Activated T-helper 17 cell treated with anti-CD3 and anti-CD28 coated beads, Interleukin-2, amount 50 U/mL, for 72 hours (primary cell): ENCODE data around the gene OR51B4. TPM values are rescaled to one million over a fixed set of nuclear protein-coding genes. Genes with fewer than 3 reads are reported as not detected.
A peak's percentile ranks its signal among the peaks of the same experiment; 100 is the strongest.

ENCODE experiments used
- ATAC-seq: fragments of 150-1000 bp; cut with Tn5 transposase; replicated peaks from 2 replicates; pipeline ENCODE4 v1.10.0; 2021; ENCODE audit warnings: mild to moderate bottlenecking, moderate library complexity
- H3K27ac Mint-ChIP-seq: one replicate; pipeline ENCODE4 v1.8.0; 2022; ENCODE audit warnings: mixed read lengths
- H3K27me3 Mint-ChIP-seq: one replicate; pipeline ENCODE4 v1.8.0; 2022; ENCODE audit warnings: mixed read lengths
- H3K36me3 Mint-ChIP-seq: one replicate; pipeline ENCODE4 v1.8.0; 2022; ENCODE audit warnings: low read depth, mild to moderate bottlenecking, mixed read lengths
- H3K4me1 Mint-ChIP-seq: one replicate; pipeline ENCODE4 v1.8.0; 2022; ENCODE audit warnings: mixed read lengths
- H3K4me3 Mint-ChIP-seq: one replicate; pipeline ENCODE4 v1.8.0; 2022; ENCODE audit warnings: mild to moderate bottlenecking, mixed read lengths
- H3K9me3 Mint-ChIP-seq: one replicate; pipeline ENCODE4 v1.8.0; 2022; ENCODE audit warnings: mixed read lengths
- total RNA-seq, 2 donors: library from RNA; stranded (reverse); gene quantifications; one replicate each; pipeline ENCODE4 v1.2.3, GENCODE V29; 2022

Gene OR51B4
- total RNA-seq, 2 donors from 2014 or later: not detected

DNA sequence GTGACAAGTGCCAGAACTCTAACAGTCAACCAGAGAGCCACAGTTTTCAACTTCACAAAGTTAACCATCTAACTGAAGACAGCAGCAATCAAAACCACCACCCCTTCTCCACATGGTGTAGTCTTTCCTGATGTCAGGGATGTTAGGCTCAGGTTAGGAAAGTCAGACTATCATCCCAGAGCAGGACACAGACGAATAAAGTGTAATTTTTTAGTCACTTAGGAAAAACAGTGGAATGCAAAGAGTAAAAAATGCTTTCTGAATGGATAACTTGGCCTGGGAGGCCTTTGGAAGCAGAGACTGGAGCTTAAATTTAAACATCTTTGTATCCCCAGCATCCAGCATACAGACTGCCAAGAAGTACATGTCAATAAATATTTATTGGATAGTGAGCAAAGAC is 15.4 kb downstream of the OR51B4 start:
- no peaks in the 10 kb centered on the region for H3K36me3 Mint-ChIP-seq
- H3K9me3 Mint-ChIP-seq: no peaks in the 10 kb centered on the region
- no peak for ATAC-seq
- H3K27ac Mint-ChIP-seq: no peak overlapping the region
- H3K4me1 Mint-ChIP-seq: no peaks in the 10 kb centered on the region
- H3K4me3 Mint-ChIP-seq: no peak overlapping the region
- peaks cover 6% of the 10 kb centered on the region for H3K27me3 Mint-ChIP-seq

DNA sequence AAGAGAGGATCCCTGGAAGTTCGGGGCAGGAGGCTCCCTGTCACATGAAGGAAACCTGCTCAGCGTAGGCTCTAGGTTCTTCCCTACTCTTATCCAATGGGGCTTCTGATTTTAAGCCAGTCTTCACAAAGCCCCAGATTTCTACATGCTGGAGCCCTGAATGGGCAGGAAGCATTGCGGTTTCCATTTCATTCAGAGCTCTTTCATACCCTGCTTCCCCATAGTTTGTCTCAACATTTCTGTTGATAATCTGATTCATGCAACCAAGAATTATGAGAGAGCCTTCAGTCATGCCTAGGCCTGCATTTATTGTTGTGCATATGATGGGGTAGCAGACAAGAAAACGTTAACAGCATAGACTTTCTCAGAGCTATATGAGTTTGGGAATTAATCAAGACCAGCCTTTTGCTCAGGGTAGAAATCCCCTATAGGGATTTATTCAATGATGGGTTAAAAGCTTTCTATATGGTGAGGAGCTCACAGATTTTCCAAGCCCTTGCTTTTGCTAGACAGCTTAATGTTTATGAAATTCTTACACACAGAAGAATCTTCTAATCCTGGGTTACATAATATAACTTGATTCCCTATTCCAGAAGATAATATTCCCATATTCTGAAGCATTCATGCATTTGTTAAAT is 15.9 kb downstream of the OR51B4 start:
- H3K36me3 Mint-ChIP-seq: no peaks in the 10 kb centered on the region
- no peaks in the 10 kb centered on the region for H3K9me3 Mint-ChIP-seq
- no peak overlapping the region for H3K27ac Mint-ChIP-seq
- no peak for ATAC-seq
- no peak overlapping the region for H3K4me3 Mint-ChIP-seq
- H3K27me3 Mint-ChIP-seq: peaks cover 6% of the 10 kb centered on the region
- H3K4me1 Mint-ChIP-seq: no peaks in the 10 kb centered on the region

- no peaks in the 10 kb centered on the region for H3K9me3 Mint-ChIP-seq
- peaks cover 6% of the 10 kb centered on the region for H3K27me3 Mint-ChIP-seq
- H3K4me1 Mint-ChIP-seq: no peaks in the 10 kb centered on the region
- H3K4me3 Mint-ChIP-seq: no peak overlapping the region
- no peak for ATAC-seq
- H3K27ac Mint-ChIP-seq: no peak overlapping the region
- H3K36me3 Mint-ChIP-seq: no peaks in the 10 kb centered on the region
Measured at GRCh38 chr11:5284637-5285036, 17.1 kb downstream of the OR51B4 start.

DNA sequence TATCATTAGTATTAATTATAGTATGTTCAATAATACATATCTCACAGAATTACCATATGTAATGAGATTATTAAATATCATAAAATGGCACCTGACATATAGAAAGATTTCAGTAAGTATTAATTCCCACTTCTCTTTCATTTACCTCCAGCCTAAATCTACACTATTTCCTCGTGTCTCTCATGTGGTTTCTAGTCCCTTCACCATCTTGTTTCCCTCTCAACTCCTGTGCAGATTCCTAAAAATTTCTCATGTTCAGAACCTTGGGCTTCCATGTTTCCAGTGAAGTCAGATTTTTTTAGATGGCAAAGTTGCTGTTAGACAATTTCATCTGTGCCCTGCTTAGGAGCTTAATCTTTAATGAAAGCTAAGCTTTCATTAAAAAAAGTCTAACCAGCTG is 17.9 kb downstream of the OR51B4 start:
- Mint-ChIP-seq H3K4me3 (no peak overlapping the region), H3K4me1 (no peaks in the 10 kb centered on the region), H3K36me3 (no peaks in the 10 kb centered on the region), H3K9me3 (no peaks in the 10 kb centered on the region), H3K27me3 (peaks cover 6% of the 10 kb centered on the region), H3K27ac (no peak overlapping the region)
- ATAC-seq: no peak

DNA sequence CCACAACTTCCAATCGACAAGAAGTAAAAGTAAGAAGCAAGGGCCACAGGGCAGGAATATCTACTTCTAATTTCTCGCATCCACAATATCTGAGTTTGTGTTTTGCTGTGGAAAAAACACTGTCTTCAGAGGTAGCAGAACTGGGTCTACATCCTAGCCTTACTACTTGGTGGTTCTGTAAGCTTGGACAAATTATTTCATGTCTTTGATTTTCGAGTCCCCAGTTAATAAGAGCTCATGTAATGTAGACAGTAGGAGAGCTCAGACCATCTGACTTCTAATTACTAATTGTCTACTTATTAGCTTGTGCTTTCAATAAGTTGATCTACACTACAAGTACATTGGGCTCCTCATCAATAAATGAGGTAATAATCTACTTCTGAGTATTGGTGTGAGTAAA is 18.7 kb downstream of the OR51B4 start:
- Mint-ChIP-seq H3K4me3 (no peak overlapping the region), H3K9me3 (no peaks in the 10 kb centered on the region), H3K27me3 (peaks cover 6% of the 10 kb centered on the region), H3K4me1 (no peaks in the 10 kb centered on the region), H3K27ac (no peak overlapping the region), H3K36me3 (no peaks in the 10 kb centered on the region)
- ATAC-seq: no peak

- peaks cover 6% of the 10 kb centered on the region for H3K27me3 Mint-ChIP-seq
- H3K4me3 Mint-ChIP-seq: no peak overlapping the region
- no peak overlapping the region for H3K27ac Mint-ChIP-seq
- ATAC-seq: no peak
- H3K9me3 Mint-ChIP-seq: no peaks in the 10 kb centered on the region
- H3K36me3 Mint-ChIP-seq: no peaks in the 10 kb centered on the region
- no peaks in the 10 kb centered on the region for H3K4me1 Mint-ChIP-seq
Measured at GRCh38 chr11:5282628-5283027, 19.1 kb downstream of the OR51B4 start.

- Mint-ChIP-seq H3K4me3 (no peak overlapping the region), H3K36me3 (no peaks in the 10 kb centered on the region), H3K9me3 (no peaks in the 10 kb centered on the region), H3K4me1 (no peaks in the 10 kb centered on the region), H3K27me3 (peaks cover 6% of the 10 kb centered on the region), H3K27ac (no peak overlapping the region)
- no peak for ATAC-seq
Measured at GRCh38 chr11:5281596-5281995, 20.1 kb downstream of the OR51B4 start.

GRCh38 chr11:5280582-5281102 is 21.1 kb downstream of the OR51B4 start:
- no peaks in the 10 kb centered on the region for H3K9me3 Mint-ChIP-seq
- peaks cover 6% of the 10 kb centered on the region for H3K27me3 Mint-ChIP-seq
- peak overlapping the region; percentile 55 for H3K27ac Mint-ChIP-seq
- no peaks in the 10 kb centered on the region for H3K36me3 Mint-ChIP-seq
- H3K4me1 Mint-ChIP-seq: no peaks in the 10 kb centered on the region
- peak; percentile 87 for ATAC-seq
- H3K4me3 Mint-ChIP-seq: no peak overlapping the region

- H3K36me3 Mint-ChIP-seq: no peaks in the 10 kb centered on the region
- ATAC-seq: no peak
- no peak overlapping the region for H3K27ac Mint-ChIP-seq
- H3K4me1 Mint-ChIP-seq: no peaks in the 10 kb centered on the region
- no peaks in the 10 kb centered on the region for H3K27me3 Mint-ChIP-seq
- H3K4me3 Mint-ChIP-seq: no peak overlapping the region
- no peaks in the 10 kb centered on the region for H3K9me3 Mint-ChIP-seq
Measured at GRCh38 chr11:5279471-5280090, 22.2 kb downstream of the OR51B4 start.

- H3K27ac Mint-ChIP-seq: no peak overlapping the region
- no peaks in the 10 kb centered on the region for H3K27me3 Mint-ChIP-seq
- ATAC-seq: no peak
- H3K4me1 Mint-ChIP-seq: no peaks in the 10 kb centered on the region
- no peaks in the 10 kb centered on the region for H3K9me3 Mint-ChIP-seq
- H3K36me3 Mint-ChIP-seq: no peaks in the 10 kb centered on the region
- no peak overlapping the region for H3K4me3 Mint-ChIP-seq
Measured at GRCh38 chr11:5277807-5278382, 23.9 kb downstream of the OR51B4 start.

GRCh38 chr11:5276697-5277096 is 25.0 kb downstream of the OR51B4 start:
- Mint-ChIP-seq H3K9me3 (no peaks in the 10 kb centered on the region), H3K27me3 (no peaks in the 10 kb centered on the region), H3K4me1 (no peaks in the 10 kb centered on the region), H3K4me3 (no peak overlapping the region), H3K36me3 (no peaks in the 10 kb centered on the region), H3K27ac (no peak overlapping the region)
- ATAC-seq: no peak

GRCh38 chr11:5275369-5276110 is 26.2 kb downstream of the OR51B4 start:
- H3K4me3 Mint-ChIP-seq: no peak overlapping the region
- no peaks in the 10 kb centered on the region for H3K27me3 Mint-ChIP-seq
- H3K9me3 Mint-ChIP-seq: no peaks in the 10 kb centered on the region
- no peak for ATAC-seq
- no peaks in the 10 kb centered on the region for H3K36me3 Mint-ChIP-seq
- no peaks in the 10 kb centered on the region for H3K4me1 Mint-ChIP-seq
- no peak overlapping the region for H3K27ac Mint-ChIP-seq

GRCh38 chr11:5274395-5274794 is 27.4 kb downstream of the OR51B4 start:
- H3K36me3 Mint-ChIP-seq: no peaks in the 10 kb centered on the region
- H3K27ac Mint-ChIP-seq: no peak overlapping the region
- peaks cover 3% of the 10 kb centered on the region for H3K27me3 Mint-ChIP-seq
- H3K4me1 Mint-ChIP-seq: no peaks in the 10 kb centered on the region
- no peak overlapping the region for H3K4me3 Mint-ChIP-seq
- H3K9me3 Mint-ChIP-seq: no peaks in the 10 kb centered on the region
- no peak for ATAC-seq

DNA sequence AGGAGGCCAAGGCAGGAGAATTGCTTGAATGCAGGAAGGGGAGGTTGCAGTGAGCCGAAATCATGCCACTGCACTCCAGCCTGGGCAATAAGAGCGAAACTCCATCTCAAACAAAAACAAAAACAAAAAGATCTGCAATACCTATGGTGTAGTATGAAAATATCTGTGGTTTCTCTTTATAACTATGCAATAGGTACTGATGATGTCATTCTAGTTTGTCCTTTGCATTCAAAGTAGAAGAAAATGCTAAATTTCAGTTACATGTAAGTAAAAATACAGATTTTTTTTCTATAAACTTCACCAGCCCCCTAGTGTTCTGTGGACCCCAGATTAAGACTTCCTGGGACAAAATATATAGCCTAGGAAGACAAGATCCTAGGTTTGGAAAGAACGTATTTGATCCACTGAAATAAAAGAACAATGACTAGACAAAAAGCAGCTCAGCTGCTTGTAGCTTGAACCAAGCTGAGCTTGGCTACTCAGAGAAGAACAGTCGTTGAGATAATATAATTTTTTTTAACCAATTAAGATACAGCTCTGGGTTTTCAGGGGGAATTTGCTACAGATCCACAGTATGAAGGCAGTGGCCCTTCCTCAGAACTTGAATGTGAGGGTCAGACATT is 29.2 kb downstream of the OR51B4 start:
- no peaks in the 10 kb centered on the region for H3K4me1 Mint-ChIP-seq
- peaks cover 3% of the 10 kb centered on the region for H3K27me3 Mint-ChIP-seq
- H3K36me3 Mint-ChIP-seq: no peaks in the 10 kb centered on the region
- no peak overlapping the region for H3K27ac Mint-ChIP-seq
- H3K9me3 Mint-ChIP-seq: no peaks in the 10 kb centered on the region
- no peak overlapping the region for H3K4me3 Mint-ChIP-seq
- no peak for ATAC-seq
